Activated T-helper 1 cell treated with anti-CD3 and anti-CD28 coated beads, Interleukin-2, amount 50 U/mL, for 16 hours (primary cell): Measurements from ENCODE around the gene DPM2.

ENCODE experiments used
- DNase-seq, 2 donors: peaks; one replicate each; pipeline ENCODE4 v3.0.0-alpha.2; 2020; ENCODE audit warnings: low read depth in 1 of 2, low spot score in 1 of 2

The DPM2 gene

GRCh38 chr9:127899128-127899943, 38.3 kb downstream of the DPM2 start, which contains the start of gene ST6GALNAC6:
TSS of gene ST6GALNAC6 (minus strand) at chr9:127899603. CDS start at chr9:127897981, 1,622 bp downstream.
- DNase-seq = peak in 1 of 2 donors; percentile 65

GRCh38 chr9:127898433-127899127, 39.1 kb downstream of the DPM2 start:
- DNase-seq = no peak

- DNase-seq = no peak
Observed at GRCh38 chr9:127897193-127897692, 40.4 kb downstream of the DPM2 start.

GRCh38 chr9:127896395-127897192, 41.1 kb downstream of the DPM2 start:
- DNase-seq = no peak

GRCh38 chr9:127895811-127896210, 41.8 kb downstream of the DPM2 start:
- no peak for DNase-seq

- no peak for DNase-seq
Observed at GRCh38 chr9:127893392-127893791, 44.3 kb downstream of the DPM2 start.

GRCh38 chr9:127892831-127893230, 44.8 kb downstream of the DPM2 start:
- no peak for DNase-seq

GRCh38 chr9:127890053-127890452, 47.6 kb downstream of the DPM2 start:
- no peak for DNase-seq

- no peak for DNase-seq
Observed at GRCh38 chr9:127887792-127888191, 49.9 kb downstream of the DPM2 start.

- no peak for DNase-seq
Observed at GRCh38 chr9:127886401-127886972, 51.2 kb downstream of the DPM2 start.

- DNase-seq = no peak
Observed at GRCh38 chr9:127885508-127886281, 52.0 kb downstream of the DPM2 start.
